Measurements from ENCODE around the gene TNFRSF8.
"Not testable (repeated sequence)": the region's sequence is repeated elsewhere in the genome, so short reads cannot be mapped to it uniquely, and the experiment has no call there.

TNFRSF8 gene

GRCh38 chr1:12037486-12038355 lies 25.4 kb upstream of the TNFRSF8 start:
- in situ Hi-C loops (cut with HindIII; ENCODE audit: low pct_ligation_motif_present, low pct_unique_long_range_greater_than_20kb, low sequenced_read_pairs), result no loop called here
- DNase-seq, result no peak

- DNase-seq, result no peak
- in situ Hi-C loops (cut with HindIII; ENCODE audit: low pct_ligation_motif_present, low pct_unique_long_range_greater_than_20kb, low sequenced_read_pairs), result no loop called here
These were observed 24.5 kb upstream of the TNFRSF8 start for GRCh38 chr1:12038356-12039163.

- in situ Hi-C loops (cut with HindIII; ENCODE audit: low pct_ligation_motif_present, low pct_unique_long_range_greater_than_20kb, low sequenced_read_pairs), result no loop called here
- no peak for DNase-seq
These were observed 24.0 kb upstream of the TNFRSF8 start for GRCh38 chr1:12039164-12039525.

GRCh38 chr1:12039824-12040456 lies 23.2 kb upstream of the TNFRSF8 start:
- DNase-seq; in situ Hi-C loops (cut with HindIII; ENCODE audit: low pct_ligation_motif_present, low pct_unique_long_range_greater_than_20kb, low sequenced_read_pairs): not testable (repeated sequence)

GRCh38 chr1:12040457-12041051 lies 22.5 kb upstream of the TNFRSF8 start:
- DNase-seq, result peak; percentile 88
- in situ Hi-C loops (cut with HindIII; ENCODE audit: low pct_ligation_motif_present, low pct_unique_long_range_greater_than_20kb, low sequenced_read_pairs), result no loop called here

- DNase-seq; in situ Hi-C loops (cut with HindIII; ENCODE audit: low pct_ligation_motif_present, low pct_unique_long_range_greater_than_20kb, low sequenced_read_pairs): not testable (repeated sequence)
These were observed 18.8 kb upstream of the TNFRSF8 start for GRCh38 chr1:12044187-12044877.

GRCh38 chr1:12046749-12047119 lies 16.4 kb upstream of the TNFRSF8 start:
- in situ Hi-C loops (cut with HindIII; ENCODE audit: low pct_ligation_motif_present, low pct_unique_long_range_greater_than_20kb, low sequenced_read_pairs), result no loop called here

GRCh38 chr1:12047120-12047876 lies 15.8 kb upstream of the TNFRSF8 start:
- DNase-seq, result no peak
- in situ Hi-C loops (cut with HindIII; ENCODE audit: low pct_ligation_motif_present, low pct_unique_long_range_greater_than_20kb, low sequenced_read_pairs), result no loop called here

More at GRCh38 chr1:12046749-12047119, 16.4 kb upstream of the TNFRSF8 start:
- no peak for DNase-seq

GRCh38 chr1:12048372-12048771 lies 14.7 kb upstream of the TNFRSF8 start:
- DNase-seq, result no peak
- in situ Hi-C loops (cut with HindIII; ENCODE audit: low pct_ligation_motif_present, low pct_unique_long_range_greater_than_20kb, low sequenced_read_pairs), result no loop called here

GRCh38 chr1:12049616-12050015 lies 13.5 kb upstream of the TNFRSF8 start:
- in situ Hi-C loops (cut with HindIII; ENCODE audit: low pct_ligation_motif_present, low pct_unique_long_range_greater_than_20kb, low sequenced_read_pairs), result no loop called here
- DNase-seq, result no peak

- DNase-seq, result no peak
- in situ Hi-C loops (cut with HindIII; ENCODE audit: low pct_ligation_motif_present, low pct_unique_long_range_greater_than_20kb, low sequenced_read_pairs), result no loop called here
These were observed 11.7 kb upstream of the TNFRSF8 start for GRCh38 chr1:12051361-12051760.

GRCh38 chr1:12052008-12052573 lies 11.0 kb upstream of the TNFRSF8 start:
- in situ Hi-C loops (cut with HindIII; ENCODE audit: low pct_ligation_motif_present, low pct_unique_long_range_greater_than_20kb, low sequenced_read_pairs), result no loop called here
- DNase-seq, result peak; percentile 82

- in situ Hi-C loops (cut with HindIII; ENCODE audit: low pct_ligation_motif_present, low pct_unique_long_range_greater_than_20kb, low sequenced_read_pairs), result no loop called here
- no peak for DNase-seq
These were observed 10.0 kb upstream of the TNFRSF8 start for GRCh38 chr1:12052997-12053686.

GRCh38 chr1:12053752-12054548 lies 9.2 kb upstream of the TNFRSF8 start:
- in situ Hi-C loops (cut with HindIII; ENCODE audit: low pct_ligation_motif_present, low pct_unique_long_range_greater_than_20kb, low sequenced_read_pairs), result no loop called here
- DNase-seq, result no peak

GRCh38 chr1:12055259-12055658 lies 7.8 kb upstream of the TNFRSF8 start:
- DNase-seq, result no peak
- in situ Hi-C loops (cut with HindIII; ENCODE audit: low pct_ligation_motif_present, low pct_unique_long_range_greater_than_20kb, low sequenced_read_pairs), result no loop called here

- in situ Hi-C loops (cut with HindIII; ENCODE audit: low pct_ligation_motif_present, low pct_unique_long_range_greater_than_20kb, low sequenced_read_pairs), result no loop called here
These were observed 6.7 kb upstream of the TNFRSF8 start for GRCh38 chr1:12056331-12056841.

More at GRCh38 chr1:12056331-12056841, 6.7 kb upstream of the TNFRSF8 start:
- DNase-seq, result no peak
